Superior temporal gyrus (tissue), 1 donor: ENCODE measurements around the gene ACYP2.

Experiments
- DNase-seq: peaks from one replicate; pipeline ENCODE4 v3.0.0-alpha.2; 2016; ENCODE audit errors: extremely low spot score

ACYP2 gene

GRCh38 chr2:54158311-54158710, 42.9 kb downstream of the ACYP2 start:
- DNase-seq, result no peak

- DNase-seq, result peak; percentile 47
Observed at GRCh38 chr2:54161660-54162424, 46.4 kb downstream of the ACYP2 start.

- no peak for DNase-seq
Observed at GRCh38 chr2:54164106-54164505, 48.7 kb downstream of the ACYP2 start.

GRCh38 chr2:54166121-54166773, 50.8 kb downstream of the ACYP2 start:
- DNase-seq, result no peak

- DNase-seq, result peak; percentile 73
Observed at GRCh38 chr2:54176577-54176976, 61.2 kb downstream of the ACYP2 start.

GRCh38 chr2:54183281-54183680, 67.9 kb downstream of the ACYP2 start:
- DNase-seq, result no peak

GRCh38 chr2:54183972-54184371, 68.6 kb downstream of the ACYP2 start:
- DNase-seq, result no peak

GRCh38 chr2:54185105-54185504, 69.7 kb downstream of the ACYP2 start:
- DNase-seq, result no peak

- DNase-seq, result no peak
Observed at GRCh38 chr2:54187331-54187730, 71.9 kb downstream of the ACYP2 start.

GRCh38 chr2:54189539-54189938, 74.1 kb downstream of the ACYP2 start:
- DNase-seq, result no peak

- DNase-seq, result no peak
Observed at GRCh38 chr2:54191361-54192135, 76.1 kb downstream of the ACYP2 start.

GRCh38 chr2:54194761-54195750, 79.6 kb downstream of the ACYP2 start:
- DNase-seq, result no peak

- DNase-seq, result no peak
Observed at GRCh38 chr2:54196646-54197045, 81.2 kb downstream of the ACYP2 start.

- no peak for DNase-seq
Observed at GRCh38 chr2:54204476-54204875, 89.1 kb downstream of the ACYP2 start.

GRCh38 chr2:54206596-54206995, 91.2 kb downstream of the ACYP2 start:
- peak; percentile 86 for DNase-seq

GRCh38 chr2:54207666-54208195, 92.3 kb downstream of the ACYP2 start:
- no peak for DNase-seq

- DNase-seq, result no peak
Observed at GRCh38 chr2:54208364-54209240, 93.2 kb downstream of the ACYP2 start.

- no peak for DNase-seq
Observed at GRCh38 chr2:54209379-54209778, 94.0 kb downstream of the ACYP2 start.

GRCh38 chr2:54212456-54212855, 97.0 kb downstream of the ACYP2 start:
- DNase-seq, result no peak

GRCh38 chr2:54213082-54213481, 97.7 kb downstream of the ACYP2 start:
- no peak for DNase-seq
